ENCODE data around the gene AGPS. TPM values are rescaled to one million over a fixed set of nuclear protein-coding genes. Genes with fewer than 3 reads are reported as not detected.

Gene AGPS
- total and polyA plus RNA-seq, 2 of the 13 experiments (the other 11 are each of a cell fraction or from before 2014, with no cell fraction given): 39.4 to 99.0 TPM

GRCh38 chr2:177483531-177483930, 91.0 kb downstream of the AGPS start:
- no peaks in the 10 kb centered on the region; the same call in 1 of the 2 replicates for H4K20me1 ChIP-seq (ENCODE audit: insufficient read depth, low read length)
- FAIRE-seq (no peak), ATAC-seq (no peak), DNase-seq (ENCODE audit: low spot score) (no peak)
- no TSS peak for BruUV-seq (replicated peaks)
- POLR2A ChIA-PET: no interaction called here
- WGBS (ENCODE audit: low lambda C conversion rate): 97% methylated on average over 2 of the region's 2 CpGs
- H3K36me3 ChIP-seq (replicated peaks in 1 of 2; ENCODE audit: control insufficient read depth in 1 of 2, insufficient read depth in 2 of 2, low read length in 2 of 2): peaks cover 5 to 43% of the 10 kb centered on the region in 2 experiments
- intact Hi-C loops (cut with micrococcal nuclease; ENCODE audit: unreplicated experiment) (no loop called here), in situ Hi-C loops (cut with HindIII; ENCODE audit: extremely low pct_ligation_motif_present, low pct_unique_long_range_greater_than_20kb) (no loop called here)
- H3K4me1 ChIP-seq (ENCODE audit: insufficient read depth, low read length): no peaks in the 10 kb centered on the region
- H3K9me3 ChIP-seq (ENCODE audit: low read length): no peaks in the 10 kb centered on the region
- TF ChIP-seq MAFK (conservative IDR thresholded peaks at IDR 0.05 in 1 of 2, IDR thresholded peaks at IDR 0.05 in 1 of 2; ENCODE audit: low read length in 2 of 2) (peak; percentile 58 to 79; a peak in 3 of 4 replicates), SKIL (CRISPR knock-in tag; IDR thresholded peaks at IDR 0.05; ENCODE audit: borderline replicate concordance) (no peak), ZNF383 (CRISPR knock-in tag; IDR thresholded peaks at IDR 0.05; ENCODE audit: borderline replicate concordance) (no peak), JDP2 (CRISPR knock-in tag; IDR thresholded peaks at IDR 0.05; ENCODE audit: borderline replicate concordance) (no peak), SETDB1 (CRISPR knock-in tag; IDR thresholded peaks at IDR 0.05; ENCODE audit: borderline replicate concordance) (no peak), ZNF343 (CRISPR knock-in tag; IDR thresholded peaks at IDR 0.05) (no peak), POLR2A (IDR thresholded peaks at IDR 0.05; ENCODE audit: insufficient read depth in 1 of 2, low read depth in 2 of 2, low read length in 2 of 2) (no peak), SRF (IDR thresholded peaks at IDR 0.05; ENCODE audit: low read depth, low read length) (no peak), IRF2 (CRISPR knock-in tag; IDR thresholded peaks at IDR 0.05) (no peak), PHF20 (CRISPR knock-in tag; IDR thresholded peaks at IDR 0.05) (no peak), SP5 (CRISPR knock-in tag; IDR thresholded peaks at IDR 0.05; ENCODE audit: borderline replicate concordance, low read depth) (no peak), MAFF (IDR thresholded peaks at IDR 0.05; ENCODE audit: low read depth, low read length) (peak; percentile 68), RFX1 (IDR thresholded peaks at IDR 0.05) (no peak)
- no peak overlapping the region for H3K27ac ChIP-seq (ENCODE audit: extremely low read length, insufficient read depth, low read length)
- no peak overlapping the region for H3K9ac ChIP-seq (ENCODE audit: insufficient read depth, low read depth, low read length)
- no peaks in the 10 kb centered on the region for H3K79me2 ChIP-seq (ENCODE audit: insufficient read depth, low read length)
- no peak overlapping the region for H2AFZ ChIP-seq (ENCODE audit: low read length)
- H3K4me3 ChIP-seq (replicated peaks in 1 of 3; ENCODE audit: insufficient read depth in 1 of 3, low read depth in 2 of 3, low read length in 3 of 3): no peak overlapping the region
- CTCF ChIA-PET (ENCODE audit: low intra/inter-chr PET ratio, low total read pairs): no interaction called here
- no peaks in the 10 kb centered on the region for H3K27me3 ChIP-seq (ENCODE audit: control insufficient read depth in 1 of 2, insufficient read depth in 2 of 2, low read length in 2 of 2)
- no peak overlapping the region for H3K4me2 ChIP-seq (ENCODE audit: low read depth, low read length)
